ENCODE results near the gene TLCD3A. TPM values are rescaled to one million over a fixed set of nuclear protein-coding genes. Genes with fewer than 3 reads are reported as not detected.

Gene TLCD3A
- total RNA-seq, 2 experiments from 2014 or later = 8.3 to 11.7 TPM

- Histone ChIP-seq H3K9me2 (ENCODE audit: insufficient read depth, low read length) (no peaks in the 10 kb centered on the region), H3K79me2 (ENCODE audit: insufficient read depth, low read depth, low read length) (no peaks in the 10 kb centered on the region), H4K20me1 (ENCODE audit: insufficient read depth, low read length) (no peaks in the 10 kb centered on the region), H3K4me1 (ENCODE audit: insufficient read depth, low read length, poor library complexity, severe bottlenecking) (no peaks in the 10 kb centered on the region), H2AFZ (ENCODE audit: low read length) (no peak overlapping the region), H3K9me3 (ENCODE audit: low read length) (no peaks in the 10 kb centered on the region), H3K4me2 (ENCODE audit: low read length) (no peak overlapping the region), H3K36me3 (ENCODE audit: insufficient read depth, low read length) (peaks cover 90% of the 10 kb centered on the region), H3K27ac (ENCODE audit: low read depth, low read length, poor library complexity, severe bottlenecking) (no peak overlapping the region), H3K4me3 (ENCODE audit: low read depth, low read length, poor library complexity, severe bottlenecking) (no peak overlapping the region)
- no peak for DNase-seq (ENCODE audit: low spot score)
- CTCF ChIA-PET (ENCODE audit: unreplicated experiment) = no interaction called here
- BruUV-seq (replicated peaks) = no TSS peak
- POLR2A ChIA-PET = no interaction called here
- intact Hi-C loops (cut with micrococcal nuclease; ENCODE audit: unreplicated experiment) = no loop called here
- TF ChIP-seq EZH2phosphoT487 (IDR thresholded peaks at IDR 0.05; ENCODE audit: borderline replicate concordance, low read depth, low read length) = no peak
- no peak for TF ChIP-seq CTCF (conservative IDR thresholded peaks at IDR 0.05; ENCODE audit: low read length)
These were observed 40.6 kb downstream of the TLCD3A start for GRCh38 chr17:773016-773415.

GRCh38 chr17:773467-774312, 41.3 kb downstream of the TLCD3A start:
- no peak for DNase-seq (ENCODE audit: low spot score)
- ChIA-PET POLR2A (interaction anchor here (0.6 to 0.7 kb wide), 2 partner anchors 8 to 9 kb away, joined by 3 read pairs; partner anchors contain the start of genes GLOD4 and MRM3), CTCF (ENCODE audit: unreplicated experiment) (no interaction called here)
- Histone ChIP-seq H3K9me2 (ENCODE audit: insufficient read depth, low read length) (no peaks in the 10 kb centered on the region), H3K4me1 (ENCODE audit: insufficient read depth, low read length, poor library complexity, severe bottlenecking) (no peaks in the 10 kb centered on the region), H3K4me2 (ENCODE audit: low read length) (no peak overlapping the region), H3K36me3 (ENCODE audit: insufficient read depth, low read length) (peaks cover 97% of the 10 kb centered on the region), H4K20me1 (ENCODE audit: insufficient read depth, low read length) (no peaks in the 10 kb centered on the region), H3K79me2 (ENCODE audit: insufficient read depth, low read depth, low read length) (peaks cover 3% of the 10 kb centered on the region; the same call in 1 of the 2 replicates), H3K9me3 (ENCODE audit: low read length) (no peaks in the 10 kb centered on the region), H3K27ac (ENCODE audit: low read depth, low read length, poor library complexity, severe bottlenecking) (no peak overlapping the region), H2AFZ (ENCODE audit: low read length) (no peak overlapping the region), H3K4me3 (ENCODE audit: low read depth, low read length, poor library complexity, severe bottlenecking) (no peak overlapping the region)
- intact Hi-C loops (cut with micrococcal nuclease; ENCODE audit: unreplicated experiment) = no loop called here
- TF ChIP-seq EZH2phosphoT487 (IDR thresholded peaks at IDR 0.05; ENCODE audit: borderline replicate concordance, low read depth, low read length) = no peak
- no peak for TF ChIP-seq CTCF (conservative IDR thresholded peaks at IDR 0.05; ENCODE audit: low read length)
- no TSS peak for BruUV-seq (replicated peaks)

GRCh38 chr17:774313-774584, 41.9 kb downstream of the TLCD3A start:
- Histone ChIP-seq H3K4me3 (ENCODE audit: low read depth, low read length, poor library complexity, severe bottlenecking) (no peak overlapping the region), H3K4me1 (ENCODE audit: insufficient read depth, low read length, poor library complexity, severe bottlenecking) (no peaks in the 10 kb centered on the region), H3K27ac (ENCODE audit: low read depth, low read length, poor library complexity, severe bottlenecking) (no peak overlapping the region), H2AFZ (ENCODE audit: low read length) (no peak overlapping the region), H3K79me2 (ENCODE audit: insufficient read depth, low read depth, low read length) (peaks cover 5% of the 10 kb centered on the region; the same call in 1 of the 2 replicates), H3K4me2 (ENCODE audit: low read length) (no peak overlapping the region), H3K9me3 (ENCODE audit: low read length) (no peaks in the 10 kb centered on the region), H3K36me3 (ENCODE audit: insufficient read depth, low read length) (peaks cover 95% of the 10 kb centered on the region), H4K20me1 (ENCODE audit: insufficient read depth, low read length) (no peaks in the 10 kb centered on the region), H3K9me2 (ENCODE audit: insufficient read depth, low read length) (no peaks in the 10 kb centered on the region)
- ChIA-PET POLR2A (no interaction called here), CTCF (ENCODE audit: unreplicated experiment) (no interaction called here)
- no TSS peak for BruUV-seq (replicated peaks)
- TF ChIP-seq EZH2phosphoT487 (IDR thresholded peaks at IDR 0.05; ENCODE audit: borderline replicate concordance, low read depth, low read length) (no peak), CTCF (conservative IDR thresholded peaks at IDR 0.05; ENCODE audit: low read length) (no peak)
- DNase-seq (ENCODE audit: low spot score) = no peak
- intact Hi-C loops (cut with micrococcal nuclease; ENCODE audit: unreplicated experiment) = no loop called here
